ENCODE measurements around the gene CDK1. TPM values are rescaled to one million over a fixed set of nuclear protein-coding genes. Genes with fewer than 3 reads are reported as not detected.

CDK1 gene
- total and polyA plus RNA-seq, 10 of the 15 experiments (the other 5 are each of a cell fraction or from before 2014, with no cell fraction given), result 81.5 to 361 (median 133) TPM

DNA sequence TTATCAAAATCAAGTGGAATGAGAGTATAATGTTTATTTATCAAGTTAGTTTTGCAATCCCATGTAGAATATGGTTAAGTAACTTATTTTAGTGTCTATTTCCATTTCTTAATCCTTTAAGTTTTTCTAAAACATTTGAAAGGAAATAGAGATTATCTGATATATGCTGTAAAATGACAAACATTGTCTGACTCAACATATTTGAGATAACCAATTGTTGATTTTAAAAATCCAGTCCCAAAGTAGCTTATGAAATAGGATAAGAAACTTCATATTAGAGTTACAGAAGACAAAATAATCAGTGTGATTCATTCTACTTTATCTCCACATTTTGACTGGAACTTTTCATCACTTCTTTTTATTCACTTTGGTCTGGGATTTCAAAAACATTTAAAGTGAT lies 38.7 kb upstream of the CDK1 start:
- no peak overlapping the region for H3K9ac ChIP-seq (ENCODE audit: control insufficient read depth, insufficient read depth, low read length)
- TF ChIP-seq ESRRA (IDR thresholded peaks at IDR 0.05; ENCODE audit: low read length), result no peak
- TF ChIP-seq SP1 (IDR thresholded peaks at IDR 0.05; ENCODE audit: low read depth, low read length), result no peak
- no peak for TF ChIP-seq GATAD2B (conservative IDR thresholded peaks at IDR 0.05; ENCODE audit: low read depth)
- SMC1A ChIA-PET (ENCODE audit: uncharacterized antibody, unreplicated experiment), result interaction anchor here (1.3 kb wide), 1 partner anchor 1002 kb away, joined by 3 read pairs; no protein-coding TSS in a partner anchor
- ATAC-seq, result no peak
- no peak overlapping the region for H2AFZ ChIP-seq (ENCODE audit: control insufficient read depth, low read depth, low read length)
- intact Hi-C loops (cut with micrococcal nuclease; ENCODE audit: unreplicated experiment), result no loop called here
- H3K9me3 ChIP-seq (replicated peaks; ENCODE audit: control insufficient read depth, insufficient read depth, low read length), result no peaks in the 10 kb centered on the region
- no peak overlapping the region for H3K4me3 ChIP-seq
- H3K27ac ChIP-seq (ENCODE audit: control insufficient read depth, insufficient read depth), result no peak overlapping the region
- no peak for DNase-seq (ENCODE audit: low read depth, low spot score)
- POLR2A ChIA-PET, result no interaction called here
- RAD21 ChIA-PET (ENCODE audit: unreplicated experiment), result no interaction called here
- no peaks in the 10 kb centered on the region for H3K4me1 ChIP-seq (ENCODE audit: control insufficient read depth, insufficient read depth, low read length)
- H3K27me3 ChIP-seq (replicated peaks in 1 of 2; ENCODE audit: control insufficient read depth in 2 of 2, insufficient read depth in 2 of 2, low read length in 1 of 2), result peaks cover 0 to 2% of the 10 kb centered on the region in 2 experiments; a peak in 1 of 4 replicates
- H4K20me1 ChIP-seq (ENCODE audit: control insufficient read depth, insufficient read depth), result no peaks in the 10 kb centered on the region
- BruUV-seq (replicated peaks), result no TSS peak
- H3K4me2 ChIP-seq (ENCODE audit: control insufficient read depth, insufficient read depth), result no peak overlapping the region
- in situ Hi-C loops (cut with MboI), result no loop called here
- CTCF ChIA-PET, result interaction anchor here (1.0 kb wide), 1 partner anchor 29 kb away, joined by 3 read pairs; no protein-coding TSS in a partner anchor
- H3K79me2 ChIP-seq (ENCODE audit: control insufficient read depth, insufficient read depth, low read length), result no peaks in the 10 kb centered on the region
- no peak for FAIRE-seq
- no peaks in the 10 kb centered on the region for H3K36me3 ChIP-seq (ENCODE audit: control insufficient read depth in 2 of 2, insufficient read depth in 2 of 2, low read length in 1 of 2)

DNA sequence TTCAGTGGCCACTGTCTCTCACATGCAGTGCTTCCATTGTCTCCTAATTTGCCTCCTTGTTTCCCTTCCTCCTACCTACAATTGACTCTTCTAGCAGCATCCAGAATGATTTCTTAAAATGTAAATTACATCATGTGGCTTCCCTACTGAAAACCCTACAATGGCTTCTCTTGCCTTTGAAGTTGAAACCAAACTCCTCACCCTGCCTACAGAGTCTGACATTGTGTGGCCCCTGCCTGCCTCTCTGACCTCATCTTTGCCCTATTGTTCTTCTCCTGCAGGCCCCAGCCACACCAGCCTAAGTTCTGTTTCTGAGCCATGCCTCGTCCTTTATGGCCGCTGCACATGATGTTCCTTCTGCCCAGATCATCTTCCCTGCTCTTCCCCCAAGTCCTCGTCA lies 35.8 kb upstream of the CDK1 start:
- in situ Hi-C loops (cut with MboI) (no loop called here), intact Hi-C loops (cut with micrococcal nuclease; ENCODE audit: unreplicated experiment) (no loop called here)
- H3K9me3 ChIP-seq (replicated peaks; ENCODE audit: control insufficient read depth, insufficient read depth, low read length), result no peaks in the 10 kb centered on the region
- no peak for TF ChIP-seq CBX5 (IDR thresholded peaks at IDR 0.05; ENCODE audit: low read depth)
- TF ChIP-seq TBL1XR1 (IDR thresholded peaks at IDR 0.05; ENCODE audit: low read depth, low read length), result no peak
- TF ChIP-seq FOXK2 (IDR thresholded peaks at IDR 0.05), result no peak
- no peak for TF ChIP-seq ZBED1 (IDR thresholded peaks at IDR 0.05; ENCODE audit: borderline replicate concordance)
- no peaks in the 10 kb centered on the region for H3K79me2 ChIP-seq (ENCODE audit: control insufficient read depth, insufficient read depth, low read length)
- SMC1A ChIA-PET (ENCODE audit: uncharacterized antibody, unreplicated experiment), result no interaction called here
- no peak overlapping the region for H2AFZ ChIP-seq (ENCODE audit: control insufficient read depth, low read depth, low read length)
- POLR2A ChIA-PET, result no interaction called here
- H3K27ac ChIP-seq (ENCODE audit: control insufficient read depth, insufficient read depth), result no peak overlapping the region
- no TSS peak for BruUV-seq (replicated peaks)
- RAD21 ChIA-PET (ENCODE audit: unreplicated experiment), result no interaction called here
- DNase-seq (ENCODE audit: low read depth, low spot score), result no peak
- no peaks in the 10 kb centered on the region for H4K20me1 ChIP-seq (ENCODE audit: control insufficient read depth, insufficient read depth)
- no peak overlapping the region for H3K4me3 ChIP-seq
- CTCF ChIA-PET, result no interaction called here
- no peaks in the 10 kb centered on the region for H3K4me1 ChIP-seq (ENCODE audit: control insufficient read depth, insufficient read depth, low read length)
- no peaks in the 10 kb centered on the region for H3K36me3 ChIP-seq (ENCODE audit: control insufficient read depth in 2 of 2, insufficient read depth in 2 of 2, low read length in 1 of 2)
- no peak for FAIRE-seq
- no peak overlapping the region for H3K9ac ChIP-seq (ENCODE audit: control insufficient read depth, insufficient read depth, low read length)
- 36% methylated on average over 3 of the region's 3 CpGs for WGBS (ENCODE audit: insufficient coverage, insufficient replicate concordance, low lambda C conversion rate, missing lambda C conversion rate)
- ATAC-seq, result peak; percentile 23; the same call in 2 of the 3 replicates
- no peak overlapping the region for H3K4me2 ChIP-seq (ENCODE audit: control insufficient read depth, insufficient read depth)
- H3K27me3 ChIP-seq (replicated peaks in 1 of 2; ENCODE audit: control insufficient read depth in 2 of 2, insufficient read depth in 2 of 2, low read length in 1 of 2), result peaks cover 0 to 2% of the 10 kb centered on the region in 2 experiments; a peak in 1 of 4 replicates

Measured in GM12878 (cell line).